Effector memory CD8-positive, alpha-beta T cell (primary cell): ENCODE results near the gene SIRT1.
"Not testable (repeated sequence)": the region's sequence is repeated elsewhere in the genome, so short reads cannot be mapped to it uniquely, and the experiment has no call there.

Experiments
- ATAC-seq: fragments of 150-1000 bp; cut with Tn5 transposase; replicated peaks from 2 replicates; pipeline ENCODE4 v1.10.0; 2021; ENCODE audit warnings: mild to moderate bottlenecking, moderate library complexity
- DNase-seq, 3 experiments: peaks; one replicate each; pipeline ENCODE4 v3.0.0; 2021
- H3K27ac Mint-ChIP-seq, 2 donors: one replicate each; pipeline ENCODE4 v1.8.0; 2022; ENCODE audit warnings: mild to moderate bottlenecking in 2 of 2, mixed read lengths in 2 of 2, moderate library complexity in 2 of 2
- H3K27me3 Mint-ChIP-seq, 2 donors: one replicate each; pipeline ENCODE4 v1.8.0; 2022; ENCODE audit warnings: mixed read lengths in 2 of 2
- H3K36me3 Mint-ChIP-seq: one replicate; pipeline ENCODE4 v1.8.0; 2022; ENCODE audit warnings: mild to moderate bottlenecking, moderate library complexity, mixed read lengths; ENCODE audit not compliant: insufficient read depth
- H3K4me1 Mint-ChIP-seq, 2 donors: one replicate each; pipeline ENCODE4 v1.8.0; 2022; ENCODE audit warnings: low read depth in 2 of 2, mixed read lengths in 2 of 2
- H3K4me3 Mint-ChIP-seq, 2 donors: one replicate each; pipeline ENCODE4 v1.8.0; 2022; ENCODE audit warnings: mild to moderate bottlenecking in 2 of 2, mixed read lengths in 2 of 2, moderate library complexity in 2 of 2
- H3K9me3 Mint-ChIP-seq, 2 donors: one replicate each; pipeline ENCODE4 v1.8.0; 2022; ENCODE audit warnings: mixed read lengths in 2 of 2

The SIRT1 gene

GRCh38 chr10:67943917-67944316, 59.5 kb downstream of the SIRT1 start:
- peaks cover 30% of the 10 kb centered on the region for H3K36me3 Mint-ChIP-seq
- no peak overlapping the region for H3K4me3 Mint-ChIP-seq
- no peak for DNase-seq
- ATAC-seq, result no peak
- no peaks in the 10 kb centered on the region for H3K27me3 Mint-ChIP-seq
- H3K4me1 Mint-ChIP-seq, result peaks cover 7 to 24% of the 10 kb centered on the region in 2 donors
- no peaks in the 10 kb centered on the region for H3K9me3 Mint-ChIP-seq
- peak overlapping the region; percentile 36 to 90 for H3K27ac Mint-ChIP-seq

- Mint-ChIP-seq H3K4me3 (no peak overlapping the region), H3K4me1 (peaks cover 5 to 21% of the 10 kb centered on the region in 2 donors), H3K9me3 (no peaks in the 10 kb centered on the region), H3K36me3 (peaks cover 22% of the 10 kb centered on the region), H3K27ac (no peak overlapping the region), H3K27me3 (no peaks in the 10 kb centered on the region)
- DNase-seq (no peak), ATAC-seq (no peak)
Observed at GRCh38 chr10:67955614-67956013, 71.2 kb downstream of the SIRT1 start.

DNA sequence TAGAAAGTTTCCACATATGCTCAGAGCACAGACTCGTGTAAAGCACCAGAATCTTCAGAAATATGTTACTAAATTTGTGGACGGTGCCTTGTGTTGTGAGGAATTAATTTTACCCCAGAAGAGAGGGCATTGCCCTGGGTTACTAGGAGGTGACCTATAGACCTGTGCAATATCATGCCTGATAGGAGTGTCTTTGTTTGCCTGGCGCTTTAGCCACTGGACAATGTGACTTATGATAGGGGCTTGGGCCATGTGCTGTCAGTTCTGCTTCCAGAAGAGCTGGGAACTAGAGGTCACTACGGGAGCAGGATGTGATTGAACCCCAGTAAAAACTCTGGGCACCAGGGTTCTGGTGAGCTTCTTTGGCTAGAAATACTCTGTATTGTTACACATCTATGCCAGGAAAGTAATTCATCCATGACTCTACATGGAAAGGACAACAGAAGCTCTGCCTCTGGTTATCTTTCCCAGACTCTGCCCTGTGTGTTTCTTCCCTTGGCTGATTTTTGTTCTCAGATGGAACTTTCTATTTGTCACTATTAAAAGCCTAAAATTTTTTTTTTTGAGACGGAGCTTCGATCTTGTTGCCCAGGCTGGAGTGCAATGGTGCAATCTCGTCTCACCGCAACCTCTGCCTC, 75.5 kb downstream of the SIRT1 start:
- DNase-seq (no peak), ATAC-seq (no peak)
- H3K27me3 Mint-ChIP-seq, result no peaks in the 10 kb centered on the region
- peaks cover 0 to 13% of the 10 kb centered on the region in 2 donors for H3K4me1 Mint-ChIP-seq
- H3K27ac Mint-ChIP-seq, result peak overlapping the region in 1 of 2 donors; percentile 23
- peaks cover 13% of the 10 kb centered on the region for H3K36me3 Mint-ChIP-seq
- no peak overlapping the region for H3K4me3 Mint-ChIP-seq
- no peaks in the 10 kb centered on the region for H3K9me3 Mint-ChIP-seq

DNA sequence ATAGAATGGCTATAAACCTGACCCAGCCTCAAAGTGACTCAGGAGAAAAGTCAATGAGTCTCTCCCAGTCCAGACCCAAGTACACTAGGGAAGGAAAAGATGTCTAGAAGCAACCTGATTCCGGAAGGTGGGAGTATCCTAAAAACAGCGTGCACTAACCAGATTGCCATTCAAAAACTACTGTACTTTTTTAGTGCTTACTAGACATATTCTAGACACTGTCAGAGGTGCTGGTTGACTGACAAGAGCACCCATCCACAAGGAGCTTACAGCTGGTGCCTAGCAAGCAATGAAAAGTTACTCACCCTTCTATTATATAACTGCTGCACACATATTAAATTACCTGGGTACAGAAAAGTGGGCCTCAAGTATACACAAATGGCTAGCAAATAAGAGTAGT, 81.0 kb downstream of the SIRT1 start:
- H3K36me3 Mint-ChIP-seq, result peaks cover 21% of the 10 kb centered on the region

DNA sequence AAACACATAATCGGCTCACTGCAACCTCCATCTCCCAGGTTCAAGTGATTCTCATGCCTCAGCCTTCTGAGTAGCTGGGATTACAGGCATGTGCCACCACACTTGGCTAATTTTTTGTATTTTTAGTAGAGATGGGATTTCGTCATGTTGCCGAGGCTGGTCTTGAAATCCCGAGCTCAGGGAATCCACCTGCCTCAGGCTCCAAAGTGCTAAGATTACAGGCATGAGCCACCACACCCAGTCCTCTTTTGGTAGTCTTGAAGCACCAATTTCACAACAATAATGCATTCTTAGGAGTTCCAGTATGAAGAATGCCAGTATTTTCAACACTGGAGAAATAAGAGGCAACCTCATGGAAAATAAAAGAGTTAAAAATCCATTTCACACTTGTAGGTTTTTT, 81.6 kb downstream of the SIRT1 start:
- not testable (repeated sequence) for H3K27ac Mint-ChIP-seq, H3K27me3 Mint-ChIP-seq, ATAC-seq, DNase-seq, H3K9me3 Mint-ChIP-seq, H3K4me3 Mint-ChIP-seq
- peaks cover 22% of the 10 kb centered on the region for H3K36me3 Mint-ChIP-seq
- H3K4me1 Mint-ChIP-seq, result peaks cover 0 to 28% of the 10 kb centered on the region in 2 donors

More for the DNA sequence above, 81.0 kb downstream of the SIRT1 start:
- no peak for ATAC-seq
- Mint-ChIP-seq H3K27me3 (no peaks in the 10 kb centered on the region), H3K4me1 (peaks cover 0 to 28% of the 10 kb centered on the region in 2 donors), H3K4me3 (no peak overlapping the region), H3K9me3 (no peaks in the 10 kb centered on the region), H3K27ac (peak overlapping the region in 1 of 2 donors; percentile 22)
- no peak for DNase-seq
